ENCODE results near the gene SEMG1.

DNA sequence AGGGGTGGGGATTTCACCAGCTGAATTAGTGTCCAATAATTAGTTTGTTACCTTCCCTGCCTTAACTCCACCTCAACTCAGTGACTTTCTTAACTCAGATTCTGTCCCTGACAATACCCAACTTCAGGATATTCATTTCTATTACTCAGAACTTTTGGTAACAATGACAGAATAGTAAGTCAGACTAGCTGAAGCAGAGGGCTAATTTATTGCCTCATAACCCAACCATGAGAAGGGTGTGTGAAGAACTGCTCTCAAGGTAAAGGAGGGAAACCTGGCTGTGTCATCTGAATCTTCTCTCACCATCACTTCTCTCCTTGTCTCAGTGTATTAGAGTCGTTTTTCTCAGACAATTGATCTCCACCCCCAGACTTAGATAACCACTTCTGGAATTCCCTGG lies 33.3 kb upstream of the SEMG1 start:
- no peak for TF ChIP-seq JUN (CRISPR knock-in tag; IDR thresholded peaks at IDR 0.05)
- TF ChIP-seq, protein P1, sequence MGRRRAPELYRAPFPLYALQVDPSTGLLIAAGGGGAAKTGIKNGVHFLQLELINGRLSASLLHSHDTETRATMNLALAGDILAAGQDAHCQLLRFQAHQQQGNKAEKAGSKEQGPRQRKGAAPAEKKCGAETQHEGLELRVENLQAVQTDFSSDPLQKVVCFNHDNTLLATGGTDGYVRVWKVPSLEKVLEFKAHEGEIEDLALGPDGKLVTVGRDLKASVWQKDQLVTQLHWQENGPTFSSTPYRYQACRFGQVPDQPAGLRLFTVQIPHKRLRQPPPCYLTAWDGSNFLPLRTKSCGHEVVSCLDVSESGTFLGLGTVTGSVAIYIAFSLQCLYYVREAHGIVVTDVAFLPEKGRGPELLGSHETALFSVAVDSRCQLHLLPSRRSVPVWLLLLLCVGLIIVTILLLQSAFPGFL (CRISPR knock-in tag; IDR thresholded peaks at IDR 0.05; ENCODE audit: borderline replicate concordance) = no peak
- TF ChIP-seq, protein P2, sequence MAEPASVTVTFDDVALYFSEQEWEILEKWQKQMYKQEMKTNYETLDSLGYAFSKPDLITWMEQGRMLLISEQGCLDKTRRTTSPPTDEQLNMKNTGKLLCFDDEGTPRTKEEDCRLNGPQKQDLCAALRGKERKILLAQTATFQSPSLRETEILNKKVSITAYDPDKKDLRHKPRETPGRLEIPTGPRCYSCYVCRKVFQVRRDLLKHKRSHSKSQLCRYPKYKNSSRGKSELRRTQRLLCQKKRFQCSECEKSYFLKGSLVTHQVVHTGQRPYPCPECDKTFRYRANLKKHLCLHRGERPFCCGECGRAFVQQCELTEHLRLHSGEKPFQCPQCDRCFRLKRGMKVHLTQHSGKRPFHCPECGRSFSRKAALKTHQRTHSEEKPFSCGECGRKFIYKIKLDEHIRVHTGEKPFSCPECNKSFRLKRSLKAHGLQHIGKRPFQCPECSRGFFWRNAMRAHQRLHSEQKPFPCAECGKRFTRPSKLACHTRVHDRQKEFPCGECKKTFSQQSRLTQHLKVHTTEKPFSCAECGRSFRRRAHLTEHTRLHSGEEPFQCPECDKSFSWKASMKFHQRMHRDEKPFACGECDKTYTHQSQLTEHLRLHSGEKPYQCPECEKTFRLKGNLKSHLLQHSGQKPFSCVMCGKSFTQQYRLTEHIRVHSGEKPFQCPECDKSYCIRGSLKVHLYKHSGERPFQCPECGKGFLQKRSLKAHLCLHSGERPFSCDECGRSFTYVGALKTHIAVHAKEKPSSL (CRISPR knock-in tag; conservative IDR thresholded peaks at IDR 0.05) = no peak
- no peak for TF ChIP-seq ZNF232 (CRISPR knock-in tag; IDR thresholded peaks at IDR 0.05)
- TF ChIP-seq NR3C1 (CRISPR knock-in tag; conservative IDR thresholded peaks at IDR 0.05; ENCODE audit: low read depth) = no peak
- TF ChIP-seq, protein P3, sequence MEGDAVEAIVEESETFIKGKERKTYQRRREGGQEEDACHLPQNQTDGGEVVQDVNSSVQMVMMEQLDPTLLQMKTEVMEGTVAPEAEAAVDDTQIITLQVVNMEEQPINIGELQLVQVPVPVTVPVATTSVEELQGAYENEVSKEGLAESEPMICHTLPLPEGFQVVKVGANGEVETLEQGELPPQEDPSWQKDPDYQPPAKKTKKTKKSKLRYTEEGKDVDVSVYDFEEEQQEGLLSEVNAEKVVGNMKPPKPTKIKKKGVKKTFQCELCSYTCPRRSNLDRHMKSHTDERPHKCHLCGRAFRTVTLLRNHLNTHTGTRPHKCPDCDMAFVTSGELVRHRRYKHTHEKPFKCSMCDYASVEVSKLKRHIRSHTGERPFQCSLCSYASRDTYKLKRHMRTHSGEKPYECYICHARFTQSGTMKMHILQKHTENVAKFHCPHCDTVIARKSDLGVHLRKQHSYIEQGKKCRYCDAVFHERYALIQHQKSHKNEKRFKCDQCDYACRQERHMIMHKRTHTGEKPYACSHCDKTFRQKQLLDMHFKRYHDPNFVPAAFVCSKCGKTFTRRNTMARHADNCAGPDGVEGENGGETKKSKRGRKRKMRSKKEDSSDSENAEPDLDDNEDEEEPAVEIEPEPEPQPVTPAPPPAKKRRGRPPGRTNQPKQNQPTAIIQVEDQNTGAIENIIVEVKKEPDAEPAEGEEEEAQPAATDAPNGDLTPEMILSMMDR (IDR thresholded peaks at IDR 0.05) = no peak
- no peak for TF ChIP-seq NFYB (CRISPR knock-in tag; conservative IDR thresholded peaks at IDR 0.05; ENCODE audit: low read depth)
